HepG2 (cell line): ENCODE data around the gene PPP1R13L. TPM values are rescaled to one million over a fixed set of nuclear protein-coding genes. Genes with fewer than 3 reads are reported as not detected.

Experiments
- GFI1 ChIP-seq: sonication (generic); formaldehyde crosslinking; IDR thresholded peaks from 2 replicates; pipeline ENCODE4 v1.5.0; 2020; ENCODE audit warnings: missing genetic modification reagents, mild to moderate bottlenecking, borderline replicate concordance
- NCOR1 ChIP-seq: fragments of 200-600 bp; sonication (generic); IDR thresholded peaks from 2 replicates; pipeline ENCODE4 v1.7.0; 2017; ENCODE audit warnings: antibody characterized with exemption, low read length, borderline replicate concordance
- NFYC ChIP-seq: IDR thresholded peaks from 2 replicates; pipeline ENCODE4 v1.6.1; 2016; ENCODE audit warnings: missing genetic modification reagents, missing compliant biosample characterization
- PAF1 ChIP-seq: IDR thresholded peaks from 2 replicates; pipeline ENCODE4 v1.6.1; 2016; ENCODE audit warnings: missing genetic modification reagents, missing compliant biosample characterization
- POGZ ChIP-seq: sonication (generic); formaldehyde crosslinking; IDR thresholded peaks from 2 replicates; pipeline ENCODE4 v1.4.0; 2020; ENCODE audit warnings: mild to moderate bottlenecking, missing genetic modification reagents
- RERE ChIP-seq: IDR thresholded peaks from 2 replicates; pipeline ENCODE4 v1.6.1; 2016; ENCODE audit warnings: low read depth, missing genetic modification reagents, missing compliant biosample characterization
- THAP11 ChIP-seq: IDR thresholded peaks from 2 replicates; pipeline ENCODE4 v1.6.1; 2016; ENCODE audit warnings: missing biosample characterization, missing genetic modification reagents
- ZBTB46 ChIP-seq: sonication (generic); formaldehyde crosslinking; IDR thresholded peaks from 2 replicates; pipeline ENCODE4 v1.4.0; 2020; ENCODE audit warnings: mild to moderate bottlenecking, missing genetic modification reagents, borderline replicate concordance
- ZC3H4 ChIP-seq: sonication (generic); formaldehyde crosslinking; IDR thresholded peaks from 2 replicates; pipeline ENCODE4 v1.4.0; 2020; ENCODE audit warnings: missing genetic modification reagents, borderline replicate concordance
- polyA plus RNA-seq, 8 experiments: library from polyadenylated mRNA; depleted of rRNA in 3 of 8; stranded (reverse) in 7 of 8; unstranded in 1 of 8; fragments of >200 nt; fragmentation: Illumina TruSeq in 4 of 8; extraction: Trizol in 4 of 8; gene quantifications; 2 replicates each; pipeline versions ENCODE4 v1.2.1 to v1.2.3, GENCODE V29; 2011 to 2016; ENCODE audit warnings: low read depth in 4 of 8, missing spikeins in 1 of 8, mixed read lengths in 1 of 8; ENCODE audit not compliant: insufficient read depth in 1 of 8
- total RNA-seq, 5 experiments: library from RNA; depleted of rRNA; stranded (reverse); fragments of >200 nt; fragmentation: Illumina TruSeq; extraction: Trizol; gene quantifications; 2 replicates each; pipeline ENCODE4 v1.2.3, GENCODE V29; 2016; ENCODE audit warnings: low read depth in 1 of 5
- TF ChIP-seq, protein P1 (sequence below): sonication (generic); formaldehyde crosslinking; IDR thresholded peaks from 2 replicates; pipeline ENCODE4 v1.9.0; 2022; ENCODE audit warnings: missing genetic modification reagents, mild to moderate bottlenecking, borderline replicate concordance
- TF ChIP-seq, protein P2 (sequence below): sonication (generic); formaldehyde crosslinking; IDR thresholded peaks from 2 replicates; pipeline ENCODE4 v1.9.0; 2021; ENCODE audit warnings: missing genetic modification reagents, mild to moderate bottlenecking, borderline replicate concordance
- TF ChIP-seq, protein P3 (sequence below): IDR thresholded peaks from 2 replicates; pipeline ENCODE4 v1.4.0; 2020; ENCODE audit warnings: mild to moderate bottlenecking, missing genetic modification reagents

The PPP1R13L gene
- total and polyA plus RNA-seq, 2 of the 13 experiments (the other 11 are each of a cell fraction or from before 2014, with no cell fraction given): 1.3 to 6.6 TPM

GRCh38 chr19:45331411-45331810, 73.5 kb downstream of the PPP1R13L start (continued):
- TF ChIP-seq, protein P1, sequence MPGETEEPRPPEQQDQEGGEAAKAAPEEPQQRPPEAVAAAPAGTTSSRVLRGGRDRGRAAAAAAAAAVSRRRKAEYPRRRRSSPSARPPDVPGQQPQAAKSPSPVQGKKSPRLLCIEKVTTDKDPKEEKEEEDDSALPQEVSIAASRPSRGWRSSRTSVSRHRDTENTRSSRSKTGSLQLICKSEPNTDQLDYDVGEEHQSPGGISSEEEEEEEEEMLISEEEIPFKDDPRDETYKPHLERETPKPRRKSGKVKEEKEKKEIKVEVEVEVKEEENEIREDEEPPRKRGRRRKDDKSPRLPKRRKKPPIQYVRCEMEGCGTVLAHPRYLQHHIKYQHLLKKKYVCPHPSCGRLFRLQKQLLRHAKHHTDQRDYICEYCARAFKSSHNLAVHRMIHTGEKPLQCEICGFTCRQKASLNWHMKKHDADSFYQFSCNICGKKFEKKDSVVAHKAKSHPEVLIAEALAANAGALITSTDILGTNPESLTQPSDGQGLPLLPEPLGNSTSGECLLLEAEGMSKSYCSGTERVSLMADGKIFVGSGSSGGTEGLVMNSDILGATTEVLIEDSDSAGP (CRISPR knock-in tag): no peak
- TF ChIP-seq NFYC (CRISPR knock-in tag) (peak; percentile 51), ZBTB46 (no peak), POGZ (no peak), NCOR1 (no peak), ZC3H4 (CRISPR knock-in tag) (no peak), PAF1 (CRISPR knock-in tag) (no peak), GFI1 (no peak), THAP11 (no peak), RERE (no peak)
- TF ChIP-seq, protein P2, sequence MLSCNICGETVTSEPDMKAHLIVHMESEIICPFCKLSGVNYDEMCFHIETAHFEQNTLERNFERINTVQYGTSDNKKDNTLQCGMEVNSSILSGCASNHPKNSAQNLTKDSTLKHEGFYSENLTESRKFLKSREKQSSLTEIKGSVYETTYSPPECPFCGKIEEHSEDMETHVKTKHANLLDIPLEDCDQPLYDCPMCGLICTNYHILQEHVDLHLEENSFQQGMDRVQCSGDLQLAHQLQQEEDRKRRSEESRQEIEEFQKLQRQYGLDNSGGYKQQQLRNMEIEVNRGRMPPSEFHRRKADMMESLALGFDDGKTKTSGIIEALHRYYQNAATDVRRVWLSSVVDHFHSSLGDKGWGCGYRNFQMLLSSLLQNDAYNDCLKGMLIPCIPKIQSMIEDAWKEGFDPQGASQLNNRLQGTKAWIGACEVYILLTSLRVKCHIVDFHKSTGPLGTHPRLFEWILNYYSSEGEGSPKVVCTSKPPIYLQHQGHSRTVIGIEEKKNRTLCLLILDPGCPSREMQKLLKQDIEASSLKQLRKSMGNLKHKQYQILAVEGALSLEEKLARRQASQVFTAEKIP (CRISPR knock-in tag): no peak
- TF ChIP-seq, protein P3, sequence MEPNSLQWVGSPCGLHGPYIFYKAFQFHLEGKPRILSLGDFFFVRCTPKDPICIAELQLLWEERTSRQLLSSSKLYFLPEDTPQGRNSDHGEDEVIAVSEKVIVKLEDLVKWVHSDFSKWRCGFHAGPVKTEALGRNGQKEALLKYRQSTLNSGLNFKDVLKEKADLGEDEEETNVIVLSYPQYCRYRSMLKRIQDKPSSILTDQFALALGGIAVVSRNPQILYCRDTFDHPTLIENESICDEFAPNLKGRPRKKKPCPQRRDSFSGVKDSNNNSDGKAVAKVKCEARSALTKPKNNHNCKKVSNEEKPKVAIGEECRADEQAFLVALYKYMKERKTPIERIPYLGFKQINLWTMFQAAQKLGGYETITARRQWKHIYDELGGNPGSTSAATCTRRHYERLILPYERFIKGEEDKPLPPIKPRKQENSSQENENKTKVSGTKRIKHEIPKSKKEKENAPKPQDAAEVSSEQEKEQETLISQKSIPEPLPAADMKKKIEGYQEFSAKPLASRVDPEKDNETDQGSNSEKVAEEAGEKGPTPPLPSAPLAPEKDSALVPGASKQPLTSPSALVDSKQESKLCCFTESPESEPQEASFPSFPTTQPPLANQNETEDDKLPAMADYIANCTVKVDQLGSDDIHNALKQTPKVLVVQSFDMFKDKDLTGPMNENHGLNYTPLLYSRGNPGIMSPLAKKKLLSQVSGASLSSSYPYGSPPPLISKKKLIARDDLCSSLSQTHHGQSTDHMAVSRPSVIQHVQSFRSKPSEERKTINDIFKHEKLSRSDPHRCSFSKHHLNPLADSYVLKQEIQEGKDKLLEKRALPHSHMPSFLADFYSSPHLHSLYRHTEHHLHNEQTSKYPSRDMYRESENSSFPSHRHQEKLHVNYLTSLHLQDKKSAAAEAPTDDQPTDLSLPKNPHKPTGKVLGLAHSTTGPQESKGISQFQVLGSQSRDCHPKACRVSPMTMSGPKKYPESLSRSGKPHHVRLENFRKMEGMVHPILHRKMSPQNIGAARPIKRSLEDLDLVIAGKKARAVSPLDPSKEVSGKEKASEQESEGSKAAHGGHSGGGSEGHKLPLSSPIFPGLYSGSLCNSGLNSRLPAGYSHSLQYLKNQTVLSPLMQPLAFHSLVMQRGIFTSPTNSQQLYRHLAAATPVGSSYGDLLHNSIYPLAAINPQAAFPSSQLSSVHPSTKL: no peak
